ENCODE measurements around the gene BMPER.

DNA sequence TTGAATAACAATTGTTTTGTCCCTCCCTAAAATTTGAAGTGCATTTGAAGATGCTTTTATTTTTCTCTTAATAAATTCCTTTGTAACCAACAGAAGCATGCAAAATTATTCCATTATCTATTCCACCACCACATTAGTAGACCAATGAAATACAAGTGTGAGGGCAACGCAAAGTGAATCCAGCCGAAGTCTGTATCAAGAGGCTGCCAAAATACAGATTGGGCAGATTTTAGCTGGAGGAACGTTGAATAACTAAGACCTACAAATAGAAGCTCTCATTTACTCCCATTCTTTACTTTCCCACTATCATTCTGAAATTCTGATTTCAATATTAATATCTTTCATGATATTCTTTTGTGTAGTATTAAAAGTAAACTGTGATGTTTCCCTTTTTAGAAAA, 233.7 kb downstream of the BMPER start:
- TF ChIP-seq POLR2A (IDR thresholded peaks at IDR 0.05) = no peak
- TF ChIP-seq, protein P1, sequence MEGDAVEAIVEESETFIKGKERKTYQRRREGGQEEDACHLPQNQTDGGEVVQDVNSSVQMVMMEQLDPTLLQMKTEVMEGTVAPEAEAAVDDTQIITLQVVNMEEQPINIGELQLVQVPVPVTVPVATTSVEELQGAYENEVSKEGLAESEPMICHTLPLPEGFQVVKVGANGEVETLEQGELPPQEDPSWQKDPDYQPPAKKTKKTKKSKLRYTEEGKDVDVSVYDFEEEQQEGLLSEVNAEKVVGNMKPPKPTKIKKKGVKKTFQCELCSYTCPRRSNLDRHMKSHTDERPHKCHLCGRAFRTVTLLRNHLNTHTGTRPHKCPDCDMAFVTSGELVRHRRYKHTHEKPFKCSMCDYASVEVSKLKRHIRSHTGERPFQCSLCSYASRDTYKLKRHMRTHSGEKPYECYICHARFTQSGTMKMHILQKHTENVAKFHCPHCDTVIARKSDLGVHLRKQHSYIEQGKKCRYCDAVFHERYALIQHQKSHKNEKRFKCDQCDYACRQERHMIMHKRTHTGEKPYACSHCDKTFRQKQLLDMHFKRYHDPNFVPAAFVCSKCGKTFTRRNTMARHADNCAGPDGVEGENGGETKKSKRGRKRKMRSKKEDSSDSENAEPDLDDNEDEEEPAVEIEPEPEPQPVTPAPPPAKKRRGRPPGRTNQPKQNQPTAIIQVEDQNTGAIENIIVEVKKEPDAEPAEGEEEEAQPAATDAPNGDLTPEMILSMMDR (IDR thresholded peaks at IDR 0.05) = no peak

All from thyroid gland (tissue), 4 donors.